HEK293 (cell line): ENCODE results near the gene MYH13.

Experiments used
- CTCF ChIA-PET: fragments of 350-600 bp; formaldehyde crosslinking; extraction: SDS; loops from one replicate; lab custom pipeline; 2021; ENCODE audit warnings: antibody characterized with exemption; lab: Yijun Ruan, JAX
- POLR2A ChIA-PET: fragments of 300-600 bp; formaldehyde crosslinking; extraction: SDS; loops from one replicate; lab custom pipeline; 2020; ENCODE audit warnings: antibody characterized with exemption, inconsistent platforms; lab: Yijun Ruan, JAX
- H3K27ac ChIP-seq: fragments of 200-500 bp; sonication (Bioruptor generic); 2 replicates; pipeline ENCODE4 v1.5.1; 2014; ENCODE audit warnings: low read depth, low read length, control low read depth, inconsistent platforms; ENCODE audit errors: extremely low read depth
- H3K36me3 ChIP-seq, 2 experiments: fragments of 200-500 bp in 1 of 2; sonication (Bioruptor generic) in 1 of 2; 1 replicate in 1 of 2; 2 replicates in 1 of 2; pipeline ENCODE4 v1.5.1; 2014 to 2017; ENCODE audit warnings: inconsistent platforms in 2 of 2, low read length in 2 of 2; ENCODE audit not compliant: control insufficient read depth in 2 of 2, insufficient read depth in 1 of 2
- H3K4me1 ChIP-seq: fragments of 200-500 bp; sonication (Bioruptor generic); 2 replicates; pipeline ENCODE4 v1.5.1; 2014; ENCODE audit warnings: mild to moderate bottlenecking, low read length, inconsistent platforms; ENCODE audit not compliant: control insufficient read depth, insufficient read depth
- H3K4me3 ChIP-seq: 2 replicates; pipeline ENCODE4 v1.5.1; 2011; ENCODE audit warnings: low read depth, mild to moderate bottlenecking, control low read depth, low read length, moderate library complexity
- H3K9me3 ChIP-seq: fragments of 200-500 bp; sonication (Bioruptor generic); 2 replicates; pipeline ENCODE4 v1.5.1; 2014; ENCODE audit warnings: low read depth, low read length, inconsistent platforms; ENCODE audit not compliant: control insufficient read depth, insufficient read depth
- AEBP2 ChIP-seq: fragments of 450-650 bp; formaldehyde crosslinking; IDR thresholded peaks from 2 replicates; pipeline ENCODE4 v1.5.1; 2016; ENCODE audit warnings: missing biosample characterization, missing genetic modification characterization, borderline replicate concordance
- HOXA7 ChIP-seq: sonication (generic); formaldehyde crosslinking; IDR thresholded peaks from 2 replicates; pipeline ENCODE4 v1.8.1; 2022; ENCODE audit warnings: missing genetic modification reagents, borderline replicate concordance
- SETDB1 ChIP-seq: IDR thresholded peaks from one replicate; pipeline ENCODE4 v1.6.1; 2017; ENCODE audit warnings: mild to moderate bottlenecking, low read length, moderate library complexity, mixed read lengths; ENCODE audit not compliant: insufficient read length
- TCF7L2 ChIP-seq: IDR thresholded peaks from 2 replicates; pipeline ENCODE4 v1.6.1; 2011; ENCODE audit warnings: low read depth, mild to moderate bottlenecking, inconsistent platforms, low read length, moderate library complexity, borderline replicate concordance
- ZBTB1 ChIP-seq: fragments of 450-650 bp; formaldehyde crosslinking; IDR thresholded peaks from 2 replicates; pipeline ENCODE4 v1.5.1; 2016; ENCODE audit warnings: missing biosample characterization, missing genetic modification characterization
- ZBTB26 ChIP-seq: fragments of 450-650 bp; formaldehyde crosslinking; optimal IDR thresholded peaks from 2 replicates; pipeline ENCODE3; 2016; ENCODE audit warnings: missing biosample characterization, mild to moderate bottlenecking, missing genetic modification characterization
- ZBTB44 ChIP-seq: fragments of 450-650 bp; IDR thresholded peaks from 2 replicates; pipeline ENCODE4 v1.5.1; 2018; ENCODE audit warnings: missing biosample characterization, mild to moderate bottlenecking, missing genetic modification characterization
- ZNF155 ChIP-seq: fragments of 450-650 bp; formaldehyde crosslinking; IDR thresholded peaks from 2 replicates; pipeline ENCODE4 v1.5.1; 2016; ENCODE audit warnings: missing biosample characterization, missing genetic modification characterization
- ZNF223 ChIP-seq: fragments of 450-650 bp; formaldehyde crosslinking; IDR thresholded peaks from 2 replicates; pipeline ENCODE4 v1.5.1; 2016; ENCODE audit warnings: missing biosample characterization, missing genetic modification characterization
- ZNF23 ChIP-seq: fragments of 450-650 bp; formaldehyde crosslinking; IDR thresholded peaks from 2 replicates; pipeline ENCODE4 v1.5.1; 2016; ENCODE audit warnings: missing biosample characterization, missing genetic modification characterization, borderline replicate concordance
- ZNF24 ChIP-seq: fragments of 450-650 bp; formaldehyde crosslinking; IDR thresholded peaks from 2 replicates; pipeline ENCODE4 v1.5.1; 2016; ENCODE audit warnings: missing biosample characterization, missing genetic modification characterization
- ZNF335 ChIP-seq: fragments of 450-650 bp; formaldehyde crosslinking; conservative IDR thresholded peaks from 2 replicates; pipeline ENCODE4 v1.5.1; 2016; ENCODE audit warnings: missing biosample characterization, missing genetic modification characterization
- ZNF341 ChIP-seq: fragments of 450-650 bp; formaldehyde crosslinking; IDR thresholded peaks from 2 replicates; pipeline ENCODE4; 2016; ENCODE audit warnings: low read depth, missing biosample characterization, missing genetic modification characterization
- ZNF366 ChIP-seq: fragments of 450-650 bp; formaldehyde crosslinking; conservative IDR thresholded peaks from 2 replicates; pipeline ENCODE4 v1.5.1; 2016; ENCODE audit warnings: missing biosample characterization, missing genetic modification characterization
- ZNF391 ChIP-seq: fragments of 450-650 bp; formaldehyde crosslinking; IDR thresholded peaks from 2 replicates; pipeline ENCODE4 v1.5.1; 2016; ENCODE audit warnings: low read depth, missing biosample characterization, missing genetic modification characterization, borderline replicate concordance
- ZNF548 ChIP-seq: fragments of 450-650 bp; formaldehyde crosslinking; IDR thresholded peaks from 2 replicates; pipeline ENCODE4 v1.5.1; 2016; ENCODE audit warnings: missing biosample characterization, missing genetic modification characterization
- ZNF555 ChIP-seq: fragments of 450-650 bp; formaldehyde crosslinking; conservative IDR thresholded peaks from 2 replicates; pipeline ENCODE4 v1.5.1; 2017; ENCODE audit warnings: missing biosample characterization, mild to moderate bottlenecking, missing genetic modification characterization, inconsistent platforms
- ZNF596 ChIP-seq: fragments of 450-650 bp; IDR thresholded peaks from 2 replicates; pipeline ENCODE4 v1.5.0; 2018; ENCODE audit warnings: missing biosample characterization, mild to moderate bottlenecking, missing genetic modification characterization, moderate library complexity
- ZNF621 ChIP-seq: fragments of 450-650 bp; formaldehyde crosslinking; IDR thresholded peaks from 2 replicates; pipeline ENCODE4 v1.5.1; 2017; ENCODE audit warnings: missing biosample characterization, missing genetic modification characterization
- ZNF707 ChIP-seq: fragments of 450-650 bp; formaldehyde crosslinking; IDR thresholded peaks from 2 replicates; pipeline ENCODE4 v1.5.1; 2016; ENCODE audit warnings: missing biosample characterization, missing genetic modification characterization

The MYH13 gene

GRCh38 chr17:10295728-10296343 lies 77.0 kb downstream of the MYH13 start (continued):
- TF ChIP-seq TCF7L2 = no peak
- TF ChIP-seq ZBTB1 (tag by site-specific recombination) = no peak
- no peak for TF ChIP-seq HOXA7 (CRISPR knock-in tag)
- TF ChIP-seq, all 188 proteins: peak for 4

- no peak overlapping the region for H3K27ac ChIP-seq
- CTCF ChIA-PET = interaction anchor here (0.5 to 11.6 kb wide), 13 partner anchors 8 to 818 kb away, joined by 3 to 326 read pairs (median 3); no protein-coding TSS in a partner anchor
- TF ChIP-seq ZNF366 (tag by site-specific recombination) (no peak), ZBTB26 (tag by site-specific recombination) (no peak), ZNF155 (tag by site-specific recombination) (no peak), ZBTB44 (no peak), AEBP2 (tag by site-specific recombination) (no peak), ZNF391 (tag by site-specific recombination) (no peak), ZNF341 (tag by site-specific recombination) (no peak), ZNF707 (tag by site-specific recombination) (no peak), ZNF335 (tag by site-specific recombination) (no peak), SETDB1 (no peak), ZNF23 (tag by site-specific recombination) (no peak), ZNF621 (no peak), ZNF223 (tag by site-specific recombination) (no peak), ZNF596 (tag by site-specific recombination) (no peak), ZNF555 (tag by site-specific recombination) (no peak), ZNF548 (tag by site-specific recombination) (no peak), ZNF24 (no peak)
- TF ChIP-seq, all 188 proteins: peak for 0
- Histone ChIP-seq H3K4me3 (no peak overlapping the region), H3K9me3 (no peaks in the 10 kb centered on the region), H3K36me3 (no peaks in the 10 kb centered on the region), H3K4me1 (no peaks in the 10 kb centered on the region)
- POLR2A ChIA-PET = no interaction called here
These were observed 78.6 kb downstream of the MYH13 start for GRCh38 chr17:10294180-10294579.
